ENCODE measurements around the gene MASP1.
A peak's percentile ranks its signal among the peaks of the same experiment; 100 is the strongest.

MASP1 gene

GRCh38 chr3:187274977-187275338 lies 16.6 kb downstream of the MASP1 start:
- peak overlapping the region; percentile 40 for H3K4me3 ChIP-seq (ENCODE audit: low read depth, low read length)
- no peaks in the 10 kb centered on the region for H3K27me3 ChIP-seq (ENCODE audit: control insufficient read depth, insufficient read depth, low read length)
- H3K4me1 ChIP-seq (ENCODE audit: control insufficient read depth, insufficient read depth, low read length): peaks cover 20% of the 10 kb centered on the region
- H3K36me3 ChIP-seq (ENCODE audit: control insufficient read depth, insufficient read depth, low read length): no peaks in the 10 kb centered on the region
- H3K9me3 ChIP-seq (ENCODE audit: control insufficient read depth, insufficient read depth, low read length): no peaks in the 10 kb centered on the region
- no peak overlapping the region for H3K9ac ChIP-seq (ENCODE audit: low read depth, low read length)

GRCh38 chr3:187274315-187274976 lies 17.1 kb downstream of the MASP1 start:
- H3K4me1 ChIP-seq (ENCODE audit: control insufficient read depth, insufficient read depth, low read length): peaks cover 20% of the 10 kb centered on the region
- H3K9me3 ChIP-seq (ENCODE audit: control insufficient read depth, insufficient read depth, low read length): no peaks in the 10 kb centered on the region
- no peak overlapping the region for H3K9ac ChIP-seq (ENCODE audit: low read depth, low read length)
- H3K36me3 ChIP-seq (ENCODE audit: control insufficient read depth, insufficient read depth, low read length): no peaks in the 10 kb centered on the region
- no peaks in the 10 kb centered on the region for H3K27me3 ChIP-seq (ENCODE audit: control insufficient read depth, insufficient read depth, low read length)
- H3K4me3 ChIP-seq (ENCODE audit: low read depth, low read length): no peak overlapping the region

- no peak overlapping the region for H3K9ac ChIP-seq (ENCODE audit: low read depth, low read length)
- peaks cover 20% of the 10 kb centered on the region for H3K4me1 ChIP-seq (ENCODE audit: control insufficient read depth, insufficient read depth, low read length)
- no peaks in the 10 kb centered on the region for H3K36me3 ChIP-seq (ENCODE audit: control insufficient read depth, insufficient read depth, low read length)
These were observed 20.0 kb downstream of the MASP1 start for GRCh38 chr3:187271582-187271981.

GRCh38 chr3:187269486-187269885 lies 22.1 kb downstream of the MASP1 start:
- Histone ChIP-seq H3K27me3 (ENCODE audit: control insufficient read depth, insufficient read depth, low read length) (no peaks in the 10 kb centered on the region), H3K4me3 (ENCODE audit: low read depth, low read length) (no peak overlapping the region), H3K4me1 (ENCODE audit: control insufficient read depth, insufficient read depth, low read length) (peaks cover 3% of the 10 kb centered on the region)

More at GRCh38 chr3:187271582-187271981, 20.0 kb downstream of the MASP1 start:
- Histone ChIP-seq H3K27me3 (ENCODE audit: control insufficient read depth, insufficient read depth, low read length) (no peaks in the 10 kb centered on the region), H3K9me3 (ENCODE audit: control insufficient read depth, insufficient read depth, low read length) (no peaks in the 10 kb centered on the region), H3K4me3 (ENCODE audit: low read depth, low read length) (no peak overlapping the region)

GRCh38 chr3:187267306-187267705 lies 24.2 kb downstream of the MASP1 start:
- Histone ChIP-seq H3K27me3 (ENCODE audit: control insufficient read depth, insufficient read depth, low read length) (no peaks in the 10 kb centered on the region), H3K4me3 (ENCODE audit: low read depth, low read length) (no peak overlapping the region), H3K36me3 (ENCODE audit: control insufficient read depth, insufficient read depth, low read length) (no peaks in the 10 kb centered on the region), H3K4me1 (ENCODE audit: control insufficient read depth, insufficient read depth, low read length) (no peaks in the 10 kb centered on the region), H3K9ac (ENCODE audit: low read depth, low read length) (no peak overlapping the region), H3K9me3 (ENCODE audit: control insufficient read depth, insufficient read depth, low read length) (no peaks in the 10 kb centered on the region)

More at GRCh38 chr3:187269486-187269885, 22.1 kb downstream of the MASP1 start:
- H3K36me3 ChIP-seq (ENCODE audit: control insufficient read depth, insufficient read depth, low read length): no peaks in the 10 kb centered on the region
- no peak overlapping the region for H3K9ac ChIP-seq (ENCODE audit: low read depth, low read length)
- H3K9me3 ChIP-seq (ENCODE audit: control insufficient read depth, insufficient read depth, low read length): no peaks in the 10 kb centered on the region

DNA sequence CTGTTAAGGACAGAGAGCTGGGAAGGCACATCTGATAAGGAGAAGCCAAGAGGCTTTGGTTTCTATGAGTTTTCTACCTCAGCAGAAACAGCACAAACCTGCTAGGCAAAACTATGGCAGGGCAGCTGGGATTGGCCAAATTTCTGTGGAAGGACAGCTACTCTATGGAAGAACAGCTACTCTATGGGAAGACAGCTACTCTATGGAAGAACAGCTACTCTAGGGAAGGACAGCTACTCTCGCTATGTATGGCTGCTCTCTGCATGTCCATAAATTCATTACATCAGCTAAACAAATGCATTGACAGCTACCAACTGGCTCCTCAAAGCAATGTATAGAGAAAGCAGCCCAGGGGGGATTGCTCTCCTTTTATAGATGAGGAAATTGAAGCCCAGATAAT lies 24.8 kb downstream of the MASP1 start:
- Histone ChIP-seq H3K36me3 (ENCODE audit: control insufficient read depth, insufficient read depth, low read length) (no peaks in the 10 kb centered on the region), H3K27me3 (ENCODE audit: control insufficient read depth, insufficient read depth, low read length) (no peaks in the 10 kb centered on the region)

GRCh38 chr3:187265461-187265955 lies 26.0 kb downstream of the MASP1 start:
- no peaks in the 10 kb centered on the region for H3K4me1 ChIP-seq (ENCODE audit: control insufficient read depth, insufficient read depth, low read length)
- H3K9ac ChIP-seq (ENCODE audit: low read depth, low read length): no peak overlapping the region
- H3K36me3 ChIP-seq (ENCODE audit: control insufficient read depth, insufficient read depth, low read length): no peaks in the 10 kb centered on the region
- H3K27me3 ChIP-seq (ENCODE audit: control insufficient read depth, insufficient read depth, low read length): no peaks in the 10 kb centered on the region
- H3K4me3 ChIP-seq (ENCODE audit: low read depth, low read length): no peak overlapping the region
- H3K9me3 ChIP-seq (ENCODE audit: control insufficient read depth, insufficient read depth, low read length): no peaks in the 10 kb centered on the region

More for the DNA sequence above, 24.8 kb downstream of the MASP1 start:
- no peaks in the 10 kb centered on the region for H3K4me1 ChIP-seq (ENCODE audit: control insufficient read depth, insufficient read depth, low read length)
- H3K9me3 ChIP-seq (ENCODE audit: control insufficient read depth, insufficient read depth, low read length): no peaks in the 10 kb centered on the region
- H3K9ac ChIP-seq (ENCODE audit: low read depth, low read length): no peak overlapping the region
- H3K4me3 ChIP-seq (ENCODE audit: low read depth, low read length): no peak overlapping the region

DNA sequence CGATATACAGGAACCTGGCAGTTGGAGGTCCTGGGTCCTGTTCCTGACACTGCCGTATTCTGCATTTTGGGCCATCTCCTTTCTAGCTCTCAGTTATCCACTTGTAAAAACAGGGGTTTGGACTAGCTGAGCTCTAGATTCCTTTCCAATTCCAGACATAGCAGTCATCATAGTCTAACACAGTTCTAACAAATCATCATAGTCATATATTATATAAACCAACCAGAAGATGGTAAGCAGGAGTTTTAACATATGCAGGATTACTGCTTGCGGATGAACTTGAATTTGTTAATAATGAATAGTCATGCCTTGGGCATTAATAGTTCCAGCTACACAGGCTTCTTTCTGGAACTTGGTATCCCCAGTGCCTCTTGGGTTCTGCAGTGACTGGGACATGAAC lies 26.6 kb downstream of the MASP1 start:
- Histone ChIP-seq H3K36me3 (ENCODE audit: control insufficient read depth, insufficient read depth, low read length) (no peaks in the 10 kb centered on the region), H3K4me1 (ENCODE audit: control insufficient read depth, insufficient read depth, low read length) (no peaks in the 10 kb centered on the region), H3K4me3 (ENCODE audit: low read depth, low read length) (no peak overlapping the region), H3K9me3 (ENCODE audit: control insufficient read depth, insufficient read depth, low read length) (no peaks in the 10 kb centered on the region), H3K9ac (ENCODE audit: low read depth, low read length) (no peak overlapping the region), H3K27me3 (ENCODE audit: control insufficient read depth, insufficient read depth, low read length) (no peaks in the 10 kb centered on the region)

DNA sequence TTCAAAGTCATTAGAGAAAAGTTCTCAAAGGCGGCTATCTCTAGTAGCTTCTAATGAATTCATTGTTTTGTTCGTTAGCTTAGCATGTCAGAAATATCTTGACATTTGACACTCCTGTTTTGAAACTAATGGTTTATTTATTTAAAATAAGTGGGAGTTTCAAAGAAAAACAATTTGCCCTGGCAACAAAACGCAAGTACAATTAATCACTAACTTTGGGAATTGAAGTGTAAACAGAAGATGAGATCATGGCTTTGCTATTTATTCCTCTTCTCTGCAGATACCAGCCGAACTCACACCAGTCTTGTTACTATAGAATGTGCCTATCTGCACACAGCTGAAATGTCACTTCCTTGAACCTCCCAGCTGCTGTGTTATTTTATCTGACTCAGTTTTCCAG lies 27.5 kb downstream of the MASP1 start:
- Histone ChIP-seq H3K36me3 (ENCODE audit: control insufficient read depth, insufficient read depth, low read length) (no peaks in the 10 kb centered on the region), H3K9me3 (ENCODE audit: control insufficient read depth, insufficient read depth, low read length) (no peaks in the 10 kb centered on the region), H3K27me3 (ENCODE audit: control insufficient read depth, insufficient read depth, low read length) (no peaks in the 10 kb centered on the region), H3K9ac (ENCODE audit: low read depth, low read length) (no peak overlapping the region), H3K4me1 (ENCODE audit: control insufficient read depth, insufficient read depth, low read length) (no peaks in the 10 kb centered on the region), H3K4me3 (ENCODE audit: low read depth, low read length) (no peak overlapping the region)

- Histone ChIP-seq H3K36me3 (ENCODE audit: control insufficient read depth, insufficient read depth, low read length) (no peaks in the 10 kb centered on the region), H3K4me3 (ENCODE audit: low read depth, low read length) (no peak overlapping the region), H3K4me1 (ENCODE audit: control insufficient read depth, insufficient read depth, low read length) (no peaks in the 10 kb centered on the region), H3K9ac (ENCODE audit: low read depth, low read length) (no peak overlapping the region), H3K27me3 (ENCODE audit: control insufficient read depth, insufficient read depth, low read length) (no peaks in the 10 kb centered on the region), H3K9me3 (ENCODE audit: control insufficient read depth, insufficient read depth, low read length) (no peaks in the 10 kb centered on the region)
These were observed 28.3 kb downstream of the MASP1 start for GRCh38 chr3:187263270-187263669.

DNA sequence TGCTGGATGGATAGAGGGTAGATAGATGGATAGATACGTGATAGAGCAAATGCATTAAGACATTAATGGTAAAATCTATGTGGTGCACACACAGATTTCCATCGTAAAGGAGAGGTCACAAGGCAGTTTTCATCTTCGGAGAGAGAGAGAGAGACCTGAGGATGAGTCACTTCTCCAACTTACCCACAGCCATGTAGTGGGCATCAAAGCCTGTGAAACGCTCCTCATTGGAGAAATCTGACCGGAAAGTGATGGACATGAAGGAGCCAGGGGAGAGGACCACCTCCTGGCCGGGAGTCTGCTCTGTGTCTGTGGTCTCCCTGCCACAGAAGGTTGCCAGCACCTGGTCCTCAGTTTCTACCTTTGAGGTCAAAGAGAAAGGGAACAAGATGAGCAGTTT lies 29.2 kb downstream of the MASP1 start:
- H3K4me3 ChIP-seq (ENCODE audit: low read depth, low read length): no peak overlapping the region

GRCh38 chr3:187261541-187261969 lies 30.0 kb downstream of the MASP1 start:
- Histone ChIP-seq H3K9ac (ENCODE audit: low read depth, low read length) (no peak overlapping the region), H3K36me3 (ENCODE audit: control insufficient read depth, insufficient read depth, low read length) (no peaks in the 10 kb centered on the region), H3K4me1 (ENCODE audit: control insufficient read depth, insufficient read depth, low read length) (no peaks in the 10 kb centered on the region), H3K27me3 (ENCODE audit: control insufficient read depth, insufficient read depth, low read length) (no peaks in the 10 kb centered on the region), H3K9me3 (ENCODE audit: control insufficient read depth, insufficient read depth, low read length) (no peaks in the 10 kb centered on the region), H3K4me3 (ENCODE audit: low read depth, low read length) (no peak overlapping the region)

More for the DNA sequence above, 29.2 kb downstream of the MASP1 start:
- Histone ChIP-seq H3K27me3 (ENCODE audit: control insufficient read depth, insufficient read depth, low read length) (no peaks in the 10 kb centered on the region), H3K36me3 (ENCODE audit: control insufficient read depth, insufficient read depth, low read length) (no peaks in the 10 kb centered on the region), H3K9ac (ENCODE audit: low read depth, low read length) (no peak overlapping the region), H3K4me1 (ENCODE audit: control insufficient read depth, insufficient read depth, low read length) (no peaks in the 10 kb centered on the region), H3K9me3 (ENCODE audit: control insufficient read depth, insufficient read depth, low read length) (no peaks in the 10 kb centered on the region)
